GM19463 (cell line): ENCODE data around the gene NMBR.
"Not testable (repeated sequence)": the region's sequence is repeated elsewhere in the genome, so short reads cannot be mapped to it uniquely, and the experiment has no call there.

Experiments
- ATAC-seq: cut with Tn5 transposase; IDR thresholded peaks from one replicate; pipeline ENCODE4 v1.9.1; 2021; ENCODE audit warnings: mild to moderate bottlenecking, moderate library complexity; ENCODE audit not compliant: unreplicated experiment

Gene NMBR

DNA sequence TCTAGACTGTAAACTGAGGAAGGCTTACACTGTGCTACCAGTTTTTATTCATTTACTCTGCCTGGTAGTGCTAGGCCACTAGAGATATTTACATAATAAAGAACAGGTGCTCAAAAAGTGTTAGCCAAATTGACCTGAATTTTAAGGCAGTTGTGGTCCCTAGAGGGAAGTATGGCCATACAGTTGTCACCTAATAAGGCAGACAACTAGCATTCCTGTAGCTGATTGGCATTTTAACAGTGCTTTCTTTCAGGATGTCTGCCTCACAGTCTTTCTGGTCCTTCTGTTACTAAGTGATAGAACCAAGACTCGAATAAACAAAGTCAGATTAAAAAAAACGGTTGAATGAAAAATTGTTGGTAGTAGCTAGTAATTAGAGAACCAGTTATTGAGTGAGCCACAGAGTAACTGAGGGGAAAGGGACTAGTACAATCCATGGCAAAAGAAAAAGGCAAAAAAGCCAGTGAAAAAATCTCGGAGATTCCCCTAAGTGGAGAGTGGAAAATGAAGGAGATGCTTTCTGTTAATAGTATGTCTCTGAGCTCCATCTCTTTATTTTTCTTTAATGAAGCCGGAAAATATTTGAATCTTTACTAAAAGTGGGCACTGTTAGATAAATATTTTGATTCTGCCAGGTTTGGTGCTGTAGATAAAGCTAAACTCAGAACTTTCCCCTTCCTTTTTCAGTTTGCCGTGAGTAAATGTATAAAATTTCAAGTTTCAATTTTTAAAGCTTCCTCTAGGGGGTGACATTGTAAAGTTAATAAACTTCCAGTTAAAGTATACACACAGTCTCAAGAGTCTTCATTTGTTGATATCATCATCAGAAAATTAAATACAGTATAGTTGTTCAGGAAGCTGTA lies 9.2 kb upstream of the NMBR start:
- peak; percentile 69 for ATAC-seq

- ATAC-seq = no peak
Observed at GRCh38 chr6:142155091-142155490, 8.2 kb upstream of the NMBR start.

GRCh38 chr6:142154336-142154735 lies 7.4 kb upstream of the NMBR start:
- no peak for ATAC-seq

DNA sequence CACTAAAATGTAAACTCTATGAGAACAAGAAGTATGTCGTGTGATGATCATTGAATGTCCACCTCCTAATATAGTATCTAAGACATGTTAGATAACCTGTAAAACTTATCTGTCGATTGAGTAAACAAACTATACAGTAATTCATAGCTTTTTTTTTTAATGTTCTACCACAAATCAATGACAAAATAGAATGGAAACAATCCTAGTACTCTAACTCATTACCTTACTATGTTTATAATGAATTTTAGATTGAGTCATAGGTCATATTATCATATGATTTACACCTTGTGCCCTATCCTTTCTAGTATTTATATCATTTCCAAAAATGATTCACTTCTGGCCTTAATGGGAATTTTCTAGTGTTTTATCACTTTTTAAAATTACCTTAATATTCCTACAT lies 6.3 kb upstream of the NMBR start:
- no peak for ATAC-seq

GRCh38 chr6:142152746-142153145 lies 5.8 kb upstream of the NMBR start:
- no peak for ATAC-seq

DNA sequence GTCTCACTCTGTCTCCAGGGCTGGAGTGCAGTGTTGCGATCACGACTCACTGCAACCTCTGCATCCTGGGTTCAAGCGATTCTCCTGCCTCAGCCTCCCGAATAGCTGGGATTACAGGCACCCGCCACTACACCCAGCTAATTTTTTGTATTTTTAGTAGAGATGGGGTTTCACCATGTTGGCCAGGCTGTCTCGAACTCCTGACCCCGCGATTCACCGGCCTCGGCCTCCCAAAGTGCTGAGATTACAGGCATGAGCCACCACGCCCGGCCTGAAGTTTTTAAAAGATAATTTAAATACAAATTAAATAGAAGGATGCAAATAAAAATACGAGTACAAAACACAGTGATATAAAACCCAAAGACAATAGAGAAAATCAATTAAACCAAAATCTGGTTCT lies 5.4 kb downstream of the NMBR start:
- ATAC-seq = not testable (repeated sequence)

- no peak for ATAC-seq
Observed at GRCh38 chr6:142138876-142139275, 8.0 kb downstream of the NMBR start.

- no peak for ATAC-seq
Observed at GRCh38 chr6:142132625-142133024, 14.3 kb downstream of the NMBR start, which contains the start of gene GJE1. Gene GJE1, plus strand, starts transcription at chr6:142132925. Its CDS starts 234 bp downstream, at chr6:142133159.

DNA sequence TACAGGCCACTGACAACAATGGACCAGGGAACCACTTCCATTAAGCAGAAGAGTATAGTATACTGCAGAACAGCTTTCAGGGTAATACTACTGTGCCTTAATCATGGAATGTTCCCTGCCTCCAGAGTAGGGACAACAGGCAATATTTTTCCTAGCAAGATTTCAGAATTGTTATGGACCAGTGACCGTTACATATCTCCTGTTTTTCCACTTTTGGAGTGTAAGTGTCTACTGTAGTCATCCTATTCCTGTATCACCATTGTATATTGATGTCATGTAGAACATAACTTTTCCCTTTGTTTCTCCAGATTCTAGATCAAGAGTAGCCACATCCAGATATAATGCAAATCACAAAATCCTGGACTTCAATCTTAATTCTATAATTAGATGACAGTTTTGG lies 16.1 kb downstream of the NMBR start:
- ATAC-seq = no peak

- no peak for ATAC-seq
Observed at GRCh38 chr6:142121342-142121741, 25.6 kb downstream of the NMBR start.

DNA sequence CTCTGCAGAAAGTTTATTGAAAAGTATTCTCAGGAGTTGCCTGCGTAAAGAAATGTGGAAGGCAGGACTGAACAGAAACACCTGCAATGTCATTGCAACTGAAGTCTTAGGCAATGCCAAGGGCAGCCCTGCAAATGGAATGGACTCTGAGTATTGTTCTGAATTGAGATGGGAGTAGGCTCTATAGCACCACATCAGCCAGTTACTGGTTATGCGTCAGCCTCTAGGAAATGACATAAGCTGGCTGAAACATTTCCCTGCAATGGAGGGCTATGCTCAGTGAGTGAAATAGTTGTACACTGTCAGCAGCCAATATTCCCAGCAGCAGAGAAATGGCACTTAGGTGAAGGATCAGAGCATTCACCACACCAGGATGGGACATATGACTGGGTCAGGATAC lies 28.0 kb downstream of the NMBR start:
- ATAC-seq = no peak

DNA sequence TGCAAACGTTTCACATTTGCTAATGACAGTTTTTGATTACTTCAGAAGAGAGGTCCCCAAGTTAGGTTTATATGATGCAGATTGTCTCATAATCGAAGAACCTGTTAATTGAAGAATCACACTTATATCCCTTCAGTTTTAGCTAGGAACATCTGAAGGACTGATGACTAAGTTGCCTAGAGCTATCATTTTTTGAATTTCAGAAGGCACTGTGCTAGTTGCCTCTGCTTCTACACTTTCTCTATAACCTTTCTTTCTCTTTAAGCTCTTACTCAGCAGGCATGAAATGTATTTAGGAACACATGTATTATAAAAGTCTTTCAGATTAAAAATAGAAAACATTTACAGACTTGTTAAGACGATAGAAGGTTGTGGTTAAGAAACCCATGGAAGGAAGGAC lies 28.6 kb downstream of the NMBR start:
- no peak for ATAC-seq

DNA sequence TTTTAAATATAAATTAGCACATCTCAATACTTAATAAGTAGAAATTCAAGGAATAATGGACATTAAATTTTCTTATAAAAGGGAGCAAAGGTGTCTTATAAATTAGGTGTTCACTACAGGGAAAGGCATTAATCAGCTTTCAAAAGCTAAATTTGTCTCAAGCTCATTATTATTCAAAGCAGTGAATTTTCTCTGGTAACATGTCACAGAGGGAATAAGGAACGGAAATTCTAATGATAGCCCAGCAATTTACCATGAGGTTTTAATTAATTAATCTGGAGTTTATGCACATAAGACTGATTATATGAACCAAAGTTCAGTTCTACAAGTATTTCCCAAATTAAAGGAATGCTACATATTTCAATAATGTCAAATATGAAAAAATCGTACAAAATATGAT lies 29.6 kb downstream of the NMBR start:
- no peak for ATAC-seq

DNA sequence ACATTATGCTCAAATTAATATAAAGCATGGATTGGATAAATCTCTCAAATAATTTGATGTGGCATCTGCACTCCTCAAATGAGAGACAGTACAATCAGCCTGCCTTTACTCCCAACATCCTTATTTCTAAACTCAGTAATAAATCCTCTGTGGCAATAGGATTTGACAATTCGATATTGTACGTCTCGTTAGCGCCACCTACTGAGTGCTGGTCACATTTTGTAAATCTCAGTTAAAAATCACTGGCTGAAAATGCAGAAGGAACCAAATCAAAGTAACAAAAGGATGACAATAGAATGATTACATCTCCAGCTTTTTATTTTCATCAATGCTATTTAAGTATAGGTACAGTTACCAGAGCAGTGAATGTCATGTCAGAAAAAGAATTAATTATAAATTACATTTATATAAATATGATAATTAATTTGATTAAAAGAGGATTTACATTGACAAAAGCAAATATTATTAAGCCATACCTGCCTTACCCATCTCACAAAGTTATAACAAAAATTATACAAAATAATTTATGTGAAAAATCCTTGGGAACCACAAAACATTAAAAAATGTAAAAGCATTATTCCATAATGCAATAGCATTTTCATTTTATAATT lies 34.4 kb downstream of the NMBR start:
- no peak for ATAC-seq

- not testable (repeated sequence) for ATAC-seq
Observed at GRCh38 chr6:142110820-142111219, 36.1 kb downstream of the NMBR start.

GRCh38 chr6:142104820-142105219 lies 42.1 kb downstream of the NMBR start:
- ATAC-seq = not testable (repeated sequence)

- ATAC-seq = no peak
Observed at GRCh38 chr6:142088858-142089216, 58.1 kb downstream of the NMBR start.

DNA sequence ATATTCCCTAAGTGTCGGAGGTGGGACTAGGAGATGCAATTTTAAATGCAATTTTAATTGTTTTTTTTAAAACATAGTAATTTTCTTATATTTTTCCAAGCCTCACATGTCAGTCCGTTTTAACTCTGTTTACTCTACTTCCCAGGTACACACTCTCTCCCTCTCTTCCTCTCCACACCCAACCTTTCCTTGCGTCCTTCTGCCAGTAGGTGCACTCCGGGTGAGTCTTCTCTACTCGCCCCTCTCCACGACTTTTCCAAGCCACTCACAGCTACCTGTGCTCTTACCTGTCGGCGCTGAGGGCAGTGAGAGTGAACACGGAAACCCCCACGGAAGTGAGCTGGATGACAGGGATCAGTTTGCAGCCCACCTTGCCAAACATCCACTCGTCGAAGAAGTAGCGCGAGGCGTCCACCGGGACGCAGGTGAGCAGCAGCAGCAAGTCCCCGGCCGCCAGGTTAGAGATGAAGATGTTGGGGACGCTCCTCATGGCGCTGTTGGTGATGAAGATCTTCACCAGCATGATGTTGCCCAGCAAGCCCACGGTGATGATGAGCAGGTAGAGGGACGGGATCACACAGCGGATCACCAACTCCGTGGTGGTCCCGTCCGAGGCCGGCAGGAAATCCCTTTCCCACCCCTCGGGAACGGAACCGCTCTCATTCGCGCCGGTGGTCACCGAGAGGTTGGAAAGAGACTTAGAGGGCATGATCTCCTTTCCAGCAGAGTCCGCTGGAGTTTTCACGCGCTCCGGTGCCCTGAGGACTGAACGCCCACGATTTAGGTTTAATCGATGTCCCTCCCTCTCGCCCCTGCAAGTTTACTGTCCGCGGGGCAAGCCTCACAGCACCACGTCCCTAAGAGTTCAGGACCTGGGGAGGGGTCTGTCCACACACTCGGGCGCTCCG lies 58.7 kb downstream of the NMBR start:
- no peak for ATAC-seq

- ATAC-seq = no peak
Observed at GRCh38 chr6:142079130-142079529, 67.8 kb downstream of the NMBR start.

DNA sequence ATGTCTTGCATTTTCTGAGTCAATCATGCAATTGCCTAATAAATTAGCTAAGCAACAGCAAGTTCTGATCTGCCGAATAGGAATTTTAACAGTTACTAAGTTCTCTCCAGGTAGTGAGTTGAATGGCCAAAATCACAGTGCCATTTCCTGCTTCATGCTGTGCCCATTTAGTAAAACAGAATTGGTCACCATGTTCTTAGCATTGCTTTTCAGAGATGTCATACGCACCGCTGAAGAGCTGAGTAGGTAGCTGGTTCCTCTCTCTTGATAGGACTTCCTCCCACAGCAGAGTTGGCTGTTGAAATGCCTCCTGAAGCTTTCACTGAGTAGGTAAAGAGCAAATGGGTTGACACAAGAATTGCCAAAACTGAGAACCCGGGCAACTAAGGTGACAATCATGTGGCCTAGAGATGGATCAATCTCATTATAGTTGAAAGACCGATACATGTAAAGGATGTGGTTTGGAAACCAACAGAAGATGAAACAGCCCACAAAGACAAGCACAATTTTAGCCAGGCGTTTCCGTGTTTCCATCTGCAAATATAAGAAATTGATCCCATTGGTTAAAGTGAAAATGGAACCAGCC lies 71.3 kb downstream of the NMBR start:
- no peak for ATAC-seq

GRCh38 chr6:142074516-142074915 lies 72.4 kb downstream of the NMBR start:
- ATAC-seq = no peak
